Osteocyte (in vitro differentiated cells): Measurements from ENCODE around the gene LEPR. TPM values are rescaled to one million over a fixed set of nuclear protein-coding genes. Genes with fewer than 3 reads are reported as not detected.
"Not testable (repeated sequence)": the region's sequence is repeated elsewhere in the genome, so short reads cannot be mapped to it uniquely, and the experiment has no call there.

Experiments used
- DNase-seq: peaks from one replicate; pipeline ENCODE4 v3.0.0; 2021; ENCODE audit warnings: mixed read lengths; ENCODE audit not compliant: unreplicated experiment; ENCODE audit errors: extremely low spot score
- H3K27ac Mint-ChIP-seq: one replicate; pipeline ENCODE4 v1.8.0; 2021; ENCODE audit warnings: mild to moderate bottlenecking, mixed read lengths; ENCODE audit not compliant: unreplicated experiment
- H3K27me3 Mint-ChIP-seq: one replicate; pipeline ENCODE4 v1.8.0; 2021; ENCODE audit warnings: mixed read lengths; ENCODE audit not compliant: unreplicated experiment
- H3K36me3 Mint-ChIP-seq: one replicate; pipeline ENCODE4 v1.8.0; 2021; ENCODE audit warnings: mixed read lengths; ENCODE audit not compliant: unreplicated experiment
- H3K4me1 Mint-ChIP-seq: one replicate; pipeline ENCODE4 v1.8.0; 2021; ENCODE audit warnings: mixed read lengths; ENCODE audit not compliant: unreplicated experiment
- H3K4me3 Mint-ChIP-seq: one replicate; pipeline ENCODE4 v1.8.0; 2021; ENCODE audit warnings: mild to moderate bottlenecking, moderate library complexity, mixed read lengths; ENCODE audit not compliant: unreplicated experiment
- H3K9me3 Mint-ChIP-seq: one replicate; pipeline ENCODE4 v1.8.0; 2021; ENCODE audit warnings: mixed read lengths; ENCODE audit not compliant: unreplicated experiment
- CTCF ChIP-seq: fragments of 200-600 bp; sonication (generic); IDR thresholded peaks from 2 replicates; pipeline ENCODE4 v1.5.0; 2021; ENCODE audit warnings: antibody characterized with exemption, mild to moderate bottlenecking, moderate library complexity
- total RNA-seq: library from RNA; stranded (reverse); gene quantifications from 2 replicates; pipeline ENCODE4 v1.2.1, GENCODE V29; 2021

LEPR gene
- total RNA-seq, 1 donor from 2014 or later: 14.2 TPM

- TF ChIP-seq CTCF: no peak
- H3K4me3 Mint-ChIP-seq: no peak overlapping the region
- no peak for DNase-seq
- no peaks in the 10 kb centered on the region for H3K27me3 Mint-ChIP-seq
- peaks cover 12% of the 10 kb centered on the region for H3K4me1 Mint-ChIP-seq
- no peak overlapping the region for H3K27ac Mint-ChIP-seq
- H3K36me3 Mint-ChIP-seq: peaks cover 48% of the 10 kb centered on the region
- peaks cover 9% of the 10 kb centered on the region for H3K9me3 Mint-ChIP-seq
Measured at GRCh38 chr1:65378247-65378946, 42.1 kb upstream of the LEPR start.

- H3K4me3 Mint-ChIP-seq, H3K9me3 Mint-ChIP-seq, H3K4me1 Mint-ChIP-seq, H3K27me3 Mint-ChIP-seq, DNase-seq, H3K27ac Mint-ChIP-seq: not testable (repeated sequence)
- peaks cover 70% of the 10 kb centered on the region for H3K36me3 Mint-ChIP-seq
Measured at GRCh38 chr1:65384426-65384825, 36.0 kb upstream of the LEPR start.

- Mint-ChIP-seq H3K36me3 (peaks cover 76% of the 10 kb centered on the region), H3K27ac (no peak overlapping the region), H3K4me3 (no peak overlapping the region), H3K4me1 (peaks cover 12% of the 10 kb centered on the region), H3K9me3 (no peaks in the 10 kb centered on the region), H3K27me3 (no peaks in the 10 kb centered on the region)
- TF ChIP-seq CTCF: no peak
- no peak for DNase-seq
Measured at GRCh38 chr1:65386439-65386838, 34.0 kb upstream of the LEPR start.

GRCh38 chr1:65387821-65388220 is 32.6 kb upstream of the LEPR start:
- no peak overlapping the region for H3K27ac Mint-ChIP-seq
- peaks cover 14% of the 10 kb centered on the region for H3K4me1 Mint-ChIP-seq
- no peak for DNase-seq
- no peaks in the 10 kb centered on the region for H3K27me3 Mint-ChIP-seq
- no peaks in the 10 kb centered on the region for H3K9me3 Mint-ChIP-seq
- no peak overlapping the region for H3K4me3 Mint-ChIP-seq
- TF ChIP-seq CTCF: no peak
- H3K36me3 Mint-ChIP-seq: peaks cover 76% of the 10 kb centered on the region

- no peak for TF ChIP-seq CTCF
- Mint-ChIP-seq H3K4me1 (peaks cover 23% of the 10 kb centered on the region), H3K36me3 (peaks cover 75% of the 10 kb centered on the region), H3K27ac (no peak overlapping the region), H3K4me3 (no peak overlapping the region), H3K9me3 (no peaks in the 10 kb centered on the region), H3K27me3 (no peaks in the 10 kb centered on the region)
- DNase-seq: no peak
Measured at GRCh38 chr1:65388908-65389695, 31.4 kb upstream of the LEPR start.
